Measurements from ENCODE around the gene IL16.

IL16 gene

DNA sequence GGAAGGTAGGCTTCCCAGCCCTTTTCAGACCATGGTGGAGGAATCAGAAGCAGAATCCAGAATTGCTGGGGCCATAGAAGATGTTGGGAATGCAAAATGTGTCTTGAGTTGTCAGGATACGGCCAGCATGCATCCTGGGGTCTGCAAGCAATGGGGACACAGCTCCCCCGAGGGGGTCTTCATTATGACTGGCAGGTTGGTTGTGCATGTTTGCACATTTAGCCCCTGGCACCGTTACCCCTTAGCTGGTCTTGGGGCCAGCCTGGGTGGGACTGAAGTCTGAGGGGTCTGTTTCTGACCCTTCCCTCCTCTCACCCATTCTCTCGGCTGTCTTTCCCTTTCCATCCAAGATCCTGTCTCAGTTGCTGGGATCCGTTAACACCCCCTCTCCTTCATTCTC is 76.5 kb downstream of the IL16 start:
- no peak overlapping the region for H3K4me3 ChIP-seq (ENCODE audit: low read depth, low read length)

DNA sequence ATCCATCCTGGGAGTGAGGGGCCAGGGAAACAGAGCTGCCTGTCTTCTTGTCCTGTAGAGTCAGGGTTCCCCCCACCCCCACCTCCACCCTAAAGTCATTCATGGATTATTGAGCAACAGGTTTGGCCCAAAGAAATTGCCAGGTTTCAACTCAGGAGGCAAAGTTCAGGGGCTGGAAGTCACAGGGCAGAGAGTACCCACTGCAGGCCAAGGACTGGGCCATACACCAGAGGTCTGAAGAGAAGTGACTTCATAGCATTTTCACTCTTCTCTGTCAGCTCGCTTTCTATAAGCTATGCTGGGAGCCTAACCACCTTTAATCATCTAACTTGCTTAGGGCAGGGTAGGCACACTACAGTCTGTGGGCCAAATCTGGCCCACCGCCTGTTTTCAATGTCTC is 77.2 kb downstream of the IL16 start:
- H3K4me3 ChIP-seq (ENCODE audit: low read depth, low read length), result no peak overlapping the region

DNA sequence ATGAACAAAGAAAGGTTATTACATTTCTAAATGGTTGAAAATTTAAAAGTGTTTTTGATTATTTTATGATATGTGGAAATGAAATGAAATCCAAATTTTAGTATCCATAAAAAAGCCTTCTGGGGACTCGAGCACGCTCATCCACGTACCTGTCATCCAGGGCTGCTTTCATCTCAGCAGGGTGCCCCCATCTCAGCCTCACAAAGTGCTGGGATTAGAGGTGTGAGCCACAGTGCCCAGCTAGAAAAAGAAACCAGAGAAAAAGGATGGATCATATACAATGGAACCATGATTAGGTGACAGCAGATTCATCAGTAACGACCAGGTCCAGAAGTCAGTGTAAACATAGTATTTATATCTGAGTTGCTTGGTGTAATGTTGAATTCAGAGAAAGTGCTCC is 77.6 kb downstream of the IL16 start:
- no peak overlapping the region for H3K4me3 ChIP-seq (ENCODE audit: low read depth, low read length)

DNA sequence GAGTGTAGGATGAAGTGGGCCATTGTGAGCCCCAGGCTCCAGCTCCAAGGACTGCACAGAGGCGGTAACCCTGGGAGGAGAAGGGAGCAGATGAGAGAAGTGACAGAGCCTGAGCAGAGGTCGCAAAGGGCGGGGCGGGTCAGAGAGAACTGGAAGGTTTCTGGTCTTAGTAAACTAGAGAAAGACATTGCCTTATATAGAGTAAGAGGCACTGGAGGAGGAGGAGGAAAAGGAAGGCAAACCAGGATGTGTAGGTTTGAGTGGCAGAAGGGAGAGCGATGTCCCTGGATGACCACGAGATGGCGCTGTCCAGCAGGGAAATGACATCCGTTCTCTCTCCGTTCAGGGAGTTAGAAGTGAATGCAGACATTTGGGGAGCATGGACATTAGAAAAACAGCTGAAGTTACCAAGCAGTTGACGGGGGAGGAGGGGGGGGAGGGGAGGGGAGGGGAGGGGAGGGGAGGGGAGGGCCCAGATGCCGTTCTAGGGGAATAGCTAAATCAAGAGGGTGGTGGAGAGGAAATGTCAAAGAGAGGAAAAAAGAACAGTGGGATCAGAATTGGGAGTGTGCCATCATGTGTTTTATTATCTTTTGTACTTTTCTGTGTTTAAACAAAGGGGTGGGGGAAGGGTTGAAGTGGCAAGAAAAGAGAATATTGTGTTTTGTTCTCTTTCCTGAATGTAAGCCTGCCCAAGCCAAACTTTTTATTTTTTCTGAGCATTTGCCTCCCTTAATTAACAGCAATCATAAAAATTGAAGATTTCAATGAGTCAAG is 78.4 kb downstream of the IL16 start:
- no peak overlapping the region for H3K4me3 ChIP-seq (ENCODE audit: low read depth, low read length)

DNA sequence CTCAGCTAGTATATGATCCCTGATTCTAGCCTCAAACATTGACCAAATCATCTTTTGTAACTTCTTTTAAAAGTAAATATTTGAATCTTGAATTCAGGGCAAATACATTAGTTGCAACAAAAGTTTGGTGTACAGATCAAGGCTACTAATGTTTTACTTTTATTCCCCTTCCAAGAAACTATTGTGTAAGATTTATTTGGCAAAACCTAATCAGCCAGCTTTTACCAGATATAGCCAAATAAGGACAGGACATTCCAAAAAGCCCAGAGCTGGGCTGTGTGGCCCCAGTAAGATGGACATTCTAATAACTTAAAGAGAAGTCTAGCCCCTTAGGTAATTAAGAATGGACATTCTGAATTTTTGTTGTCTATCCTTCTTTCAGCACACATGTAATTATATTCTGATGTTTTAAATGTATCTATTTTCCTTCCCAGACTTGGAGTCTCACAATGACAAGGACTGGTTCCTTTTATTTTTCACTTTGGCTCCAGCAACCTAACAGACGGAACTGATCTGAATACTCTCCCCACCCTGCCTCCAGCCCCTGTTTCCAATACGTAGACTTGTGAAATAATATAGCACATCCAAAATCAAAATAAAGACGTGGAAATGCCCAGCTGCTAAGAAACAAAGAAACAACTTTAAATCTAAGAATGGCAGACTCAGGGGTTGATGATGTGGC is 79.2 kb downstream of the IL16 start:
- no peak overlapping the region for H3K4me3 ChIP-seq (ENCODE audit: low read depth, low read length)

DNA sequence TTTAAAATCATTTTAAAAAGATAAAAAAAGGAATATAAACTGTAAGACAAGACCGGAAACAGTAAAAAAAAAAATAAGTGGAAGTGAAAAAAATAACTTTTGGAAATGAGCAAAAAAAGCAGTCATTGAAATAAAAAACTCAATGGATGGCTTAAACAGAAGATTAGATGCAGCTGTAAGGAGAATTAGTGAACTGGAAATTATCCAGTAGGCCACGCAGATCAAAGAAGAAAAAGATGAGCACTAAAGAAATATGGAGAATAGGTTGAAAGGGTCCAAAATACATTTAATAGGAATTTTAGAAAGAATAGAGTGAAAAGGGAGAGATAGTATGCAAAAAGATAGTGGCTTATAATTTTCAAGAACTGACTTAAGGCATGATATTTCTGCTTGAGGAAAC is 80.3 kb downstream of the IL16 start:
- no peak overlapping the region for H3K4me3 ChIP-seq (ENCODE audit: low read depth, low read length)

DNA sequence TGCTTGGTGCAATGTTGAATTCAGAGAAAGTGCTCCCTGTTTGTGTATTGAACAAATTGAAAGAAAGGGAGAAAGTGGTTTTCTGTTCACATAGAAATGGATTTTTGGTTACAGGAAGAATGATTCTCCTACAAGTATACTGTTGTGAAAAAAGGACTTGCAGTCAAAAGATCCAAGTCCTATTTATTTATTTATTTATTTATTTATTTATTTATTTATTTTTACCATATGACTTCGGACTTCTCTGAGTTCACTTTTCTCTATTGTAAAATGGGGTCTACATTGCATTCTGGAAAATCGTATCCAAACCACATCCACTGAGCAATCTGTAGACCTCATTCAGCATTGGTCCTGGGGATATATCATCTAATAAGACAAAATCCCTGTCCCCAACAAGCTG is 81.2 kb downstream of the IL16 start:
- no peak overlapping the region for H3K4me3 ChIP-seq (ENCODE audit: low read depth, low read length)

DNA sequence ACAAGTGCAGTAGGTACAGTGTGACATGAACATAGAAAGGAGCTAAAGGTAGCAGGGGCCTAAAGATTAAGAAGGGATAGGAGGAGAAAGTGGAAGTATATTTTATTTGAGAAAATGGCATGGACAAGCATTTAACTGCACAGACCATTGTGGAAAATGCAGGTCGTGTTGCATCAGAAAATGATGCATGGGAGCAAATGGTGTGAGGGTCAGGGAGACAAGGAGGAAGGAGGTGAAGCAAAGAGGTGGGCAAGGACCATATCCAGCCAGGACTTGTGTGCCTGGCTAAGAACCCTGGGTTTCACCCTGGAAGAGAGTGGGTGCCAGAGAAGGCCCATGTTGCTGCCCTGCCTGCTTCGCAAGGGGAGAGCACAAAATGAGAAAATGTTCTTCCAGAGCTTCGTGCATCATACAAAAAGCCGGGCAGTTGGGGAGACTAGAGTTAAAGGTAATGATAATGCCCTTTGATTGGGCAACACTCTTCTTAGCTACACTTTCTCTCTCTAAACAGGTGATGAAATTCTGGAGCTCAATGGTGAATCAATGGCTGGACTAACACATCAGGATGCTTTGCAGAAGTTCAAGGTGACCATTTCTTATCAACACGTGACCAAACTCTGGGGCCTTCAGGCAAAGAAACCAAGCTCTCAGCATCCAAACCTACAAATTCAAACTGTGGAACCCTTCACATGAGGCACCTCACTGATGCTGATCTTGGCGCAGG is 81.8 kb downstream of the IL16 start:
- no peak overlapping the region for H3K4me3 ChIP-seq (ENCODE audit: low read depth, low read length)

DNA sequence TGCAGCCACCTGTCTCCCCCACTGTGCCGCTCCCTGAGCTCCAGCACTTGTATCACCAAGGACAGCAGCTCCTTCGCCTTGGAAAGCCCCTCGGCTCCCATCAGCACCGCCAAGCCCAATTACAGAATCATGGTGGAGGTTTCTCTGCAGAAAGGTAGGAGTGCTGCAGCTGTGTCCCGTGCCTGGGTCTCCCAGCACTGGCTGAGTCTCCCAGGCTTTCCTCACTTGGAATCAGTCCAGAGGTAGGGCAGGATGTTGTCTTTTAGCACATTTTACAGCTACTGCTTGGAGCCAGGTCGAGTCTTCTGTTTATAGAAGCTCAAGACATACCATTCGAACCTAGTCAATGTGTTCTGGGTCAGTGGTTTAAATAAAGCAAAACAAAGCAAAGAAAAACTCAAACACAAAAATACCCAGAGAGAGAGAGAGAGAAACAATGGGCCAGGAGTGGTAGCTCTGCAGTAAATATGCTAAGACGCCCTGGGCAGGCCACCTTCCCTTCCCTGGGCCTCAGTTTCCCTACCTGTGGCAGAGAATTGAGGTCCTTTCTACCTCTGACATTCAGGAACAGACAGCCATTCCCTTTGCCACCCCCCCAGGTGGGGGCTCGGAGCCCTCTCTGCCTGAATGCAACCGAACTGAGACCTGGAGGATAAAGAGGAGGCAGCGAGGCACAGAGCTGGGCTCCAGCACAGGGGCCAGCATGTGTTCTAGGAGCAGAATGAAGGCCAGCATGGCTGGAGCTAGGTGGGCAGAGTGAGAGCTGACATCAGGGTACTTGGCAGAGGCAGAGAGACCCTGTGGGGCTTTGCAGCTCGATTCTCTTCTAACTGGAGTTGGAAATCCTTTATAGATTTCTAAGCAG is 83.2 kb downstream of the IL16 start:
- no peak overlapping the region for H3K4me3 ChIP-seq (ENCODE audit: low read depth, low read length)

DNA sequence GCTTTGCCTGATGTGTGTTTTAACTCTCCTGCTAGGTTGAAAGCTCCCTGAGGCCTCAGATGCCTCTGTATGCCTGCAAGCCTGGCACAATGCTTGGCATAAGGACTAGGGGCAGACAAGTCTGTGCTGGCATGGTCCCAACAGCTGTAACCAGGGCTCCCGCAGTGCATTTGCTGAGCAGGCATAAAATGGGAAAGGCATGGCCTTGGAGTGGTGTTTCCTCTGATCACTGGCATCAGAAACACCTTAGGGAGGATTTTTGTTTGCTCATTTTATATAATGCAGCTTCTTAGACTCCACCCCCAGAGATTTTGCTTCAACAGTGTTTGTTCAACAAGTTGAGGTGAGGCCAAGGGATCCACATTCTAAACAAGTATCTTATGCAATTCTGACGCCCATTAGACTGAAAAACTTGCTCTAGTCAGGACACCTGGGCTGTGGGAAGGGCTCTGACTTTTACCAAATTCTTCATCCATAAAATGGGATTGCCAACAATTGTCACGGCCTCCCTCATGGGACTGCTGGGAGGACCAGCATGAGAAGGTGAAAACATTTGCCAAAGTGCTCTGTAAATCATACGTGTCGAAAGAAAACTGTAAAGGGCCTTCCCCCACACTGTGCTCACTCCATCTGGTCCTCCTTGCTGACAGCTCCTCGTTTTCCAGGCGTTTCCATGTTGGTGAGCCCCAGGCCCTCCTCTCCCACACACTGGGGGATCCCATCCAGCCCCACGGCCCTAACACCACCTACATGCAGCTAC is 84.2 kb downstream of the IL16 start:
- no peak overlapping the region for H3K4me3 ChIP-seq (ENCODE audit: low read depth, low read length)

DNA sequence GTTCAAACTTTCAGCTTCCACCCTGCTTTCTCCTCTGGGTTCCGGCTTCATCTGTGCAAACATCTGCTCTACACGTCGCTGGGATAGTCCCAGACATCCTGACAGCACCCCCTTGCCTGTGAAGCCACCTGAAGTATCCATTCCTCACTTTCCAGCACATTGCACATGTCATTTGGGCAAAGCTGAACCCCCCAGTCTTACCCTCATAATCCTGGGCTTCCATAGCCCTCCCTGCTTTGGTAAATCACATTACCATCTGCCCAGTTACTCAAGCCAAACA is 84.7 kb downstream of the IL16 start:
- H3K4me3 ChIP-seq (ENCODE audit: low read depth, low read length), result no peak overlapping the region

DNA sequence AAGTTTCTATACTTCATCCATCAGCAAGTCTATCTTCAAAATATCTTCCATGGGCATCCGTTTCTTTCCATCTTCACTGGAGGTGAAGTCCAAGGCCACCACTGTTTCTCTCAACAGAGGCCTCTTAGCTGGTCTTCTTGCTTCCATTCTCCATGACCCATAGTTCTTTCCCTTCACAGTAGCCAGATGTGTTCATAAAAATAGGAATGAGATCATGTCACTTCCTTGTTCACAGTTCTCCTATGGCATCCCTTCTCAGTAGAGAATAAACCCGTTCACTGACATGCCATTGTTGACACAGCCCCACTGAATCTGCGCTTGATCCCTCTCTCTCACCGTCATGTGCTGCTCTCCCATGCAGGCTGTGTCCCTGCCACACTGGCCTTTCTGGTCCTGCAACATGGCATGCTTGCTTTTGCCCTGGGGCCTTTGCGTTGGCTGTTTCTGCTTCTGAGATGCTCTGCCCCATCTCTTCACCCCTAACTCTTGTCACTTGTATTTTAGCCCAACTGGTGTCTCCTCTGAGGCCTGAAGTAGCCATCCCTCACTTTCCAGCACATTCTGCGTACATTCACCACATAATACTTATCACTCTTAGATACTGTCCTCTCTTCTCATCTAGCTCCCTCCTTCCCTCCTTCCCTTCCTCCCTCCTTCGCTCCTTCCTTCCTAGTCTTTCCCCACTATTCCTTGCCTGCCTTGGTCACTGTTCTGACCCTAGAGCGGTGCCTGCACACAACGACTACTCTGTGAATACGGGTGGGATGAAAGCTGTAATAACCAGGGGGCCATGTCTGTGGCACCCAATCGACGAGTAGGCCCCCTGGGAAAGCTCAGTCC is 85.3 kb downstream of the IL16 start:
- no peak overlapping the region for H3K4me3 ChIP-seq (ENCODE audit: low read depth, low read length)

DNA sequence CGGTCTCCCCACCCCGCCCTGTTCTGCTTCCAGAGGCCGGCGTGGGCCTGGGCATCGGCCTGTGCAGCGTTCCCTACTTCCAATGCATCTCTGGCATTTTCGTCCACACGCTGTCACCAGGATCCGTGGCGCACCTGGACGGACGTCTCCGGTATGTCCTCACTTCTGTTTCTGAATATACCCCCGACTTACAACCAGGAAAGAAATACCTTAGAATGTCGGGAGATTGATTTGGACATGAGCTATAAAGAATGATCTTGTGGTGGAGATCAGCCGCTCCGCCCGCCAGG is 85.9 kb downstream of the IL16 start:
- H3K4me3 ChIP-seq (ENCODE audit: low read depth, low read length), result no peak overlapping the region

DNA sequence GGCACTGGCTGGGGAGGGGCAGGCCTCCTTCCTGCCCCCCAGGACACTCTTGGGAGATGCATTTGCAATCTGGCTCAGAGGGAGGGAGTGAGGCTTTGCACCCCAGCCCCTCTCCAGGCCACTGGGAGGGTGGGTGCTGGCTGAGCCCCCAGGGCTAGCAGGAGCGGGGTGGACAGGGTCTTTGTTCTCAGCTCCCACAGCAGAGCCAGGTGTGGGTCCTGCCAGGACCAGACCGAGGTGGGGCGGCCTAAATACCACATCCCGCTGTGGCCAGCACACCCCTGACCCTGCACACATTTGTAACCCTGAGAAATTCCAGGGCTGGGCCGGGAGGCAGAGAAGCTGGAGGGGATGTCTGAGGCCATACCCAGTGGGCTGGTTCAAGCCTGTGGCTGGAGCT is 86.2 kb downstream of the IL16 start:
- no peak overlapping the region for H3K4me3 ChIP-seq (ENCODE audit: low read depth, low read length)

DNA sequence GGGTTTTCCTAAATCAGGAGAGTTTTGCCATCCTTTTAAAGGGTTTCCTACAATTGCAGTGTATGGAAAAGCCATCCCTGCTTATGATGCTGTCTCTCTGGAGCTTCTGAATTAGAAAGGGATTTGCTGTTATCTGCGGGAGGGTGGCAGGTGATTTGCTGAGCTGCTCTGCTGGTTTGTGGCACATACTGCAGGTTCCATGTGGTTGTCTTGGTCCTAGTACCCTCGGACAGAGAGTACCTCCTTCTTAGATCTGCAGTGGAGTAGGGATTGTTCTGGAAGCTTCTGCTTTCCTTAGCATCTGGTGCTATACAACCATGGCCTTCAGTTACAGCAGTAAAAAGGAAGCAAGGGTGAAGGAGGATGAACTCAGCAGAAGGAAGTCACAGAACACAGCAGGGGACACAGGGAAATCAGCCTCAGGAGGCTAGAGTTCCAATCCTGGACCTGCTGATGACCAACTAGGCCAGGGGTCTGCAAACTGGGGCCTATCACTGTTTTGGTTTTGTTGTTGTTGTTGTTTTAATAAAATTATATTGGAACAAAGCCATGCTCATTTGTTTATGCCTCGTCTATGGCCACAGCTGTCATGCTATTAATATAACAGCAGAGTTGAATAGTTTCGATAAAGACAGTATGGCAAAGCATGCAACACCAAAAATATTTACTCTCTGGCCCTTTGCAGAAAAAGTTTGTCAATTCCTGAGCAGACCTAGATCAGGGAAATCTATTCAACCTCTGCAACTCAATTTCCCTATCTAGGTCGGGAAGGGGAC is 87.8 kb downstream of the IL16 start:
- H3K4me3 ChIP-seq (ENCODE audit: low read depth, low read length), result no peak overlapping the region

DNA sequence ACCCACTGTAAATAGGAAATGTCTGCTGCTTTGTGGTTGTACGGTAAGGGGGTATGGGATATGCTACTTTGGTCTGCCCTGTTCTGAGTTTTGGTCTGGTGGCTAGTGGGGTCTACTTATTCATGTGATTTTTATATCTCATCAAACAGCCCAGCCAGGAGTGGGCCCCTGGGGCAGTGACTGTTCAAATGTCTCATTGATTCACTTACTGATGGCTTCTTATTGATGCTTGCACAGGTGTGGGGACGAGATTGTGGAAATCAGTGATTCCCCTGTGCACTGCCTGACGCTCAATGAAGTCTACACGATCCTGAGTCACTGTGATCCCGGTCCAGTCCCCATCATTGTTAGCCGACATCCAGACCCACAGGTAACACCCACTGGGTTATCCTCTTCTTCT is 88.8 kb downstream of the IL16 start:
- no peak overlapping the region for H3K4me3 ChIP-seq (ENCODE audit: low read depth, low read length)

DNA sequence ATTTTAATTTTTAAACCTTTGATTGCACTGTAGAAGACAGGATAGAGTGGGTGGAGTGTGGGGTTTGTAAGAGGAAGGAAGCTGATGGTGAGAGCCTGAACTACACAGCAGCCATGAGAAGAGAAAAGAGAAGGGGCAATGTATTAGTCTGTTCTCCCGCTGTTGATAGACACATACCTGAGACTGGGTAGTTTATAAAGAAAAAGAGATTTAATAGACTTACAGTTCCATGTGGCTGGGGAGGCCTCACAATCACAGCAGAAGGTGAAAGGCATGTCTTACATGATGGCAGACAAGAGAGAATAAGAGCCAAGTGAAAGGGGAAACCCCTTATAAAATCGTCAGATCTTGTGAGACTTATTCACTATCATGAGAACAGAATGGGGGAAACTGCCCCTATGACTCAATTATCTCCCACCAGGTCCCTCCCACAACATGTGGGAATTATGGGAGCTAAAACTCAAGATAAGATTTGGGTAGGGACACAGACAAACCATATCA is 90.0 kb downstream of the IL16 start:
- H3K4me3 ChIP-seq (ENCODE audit: low read depth, low read length), result no peak overlapping the region

DNA sequence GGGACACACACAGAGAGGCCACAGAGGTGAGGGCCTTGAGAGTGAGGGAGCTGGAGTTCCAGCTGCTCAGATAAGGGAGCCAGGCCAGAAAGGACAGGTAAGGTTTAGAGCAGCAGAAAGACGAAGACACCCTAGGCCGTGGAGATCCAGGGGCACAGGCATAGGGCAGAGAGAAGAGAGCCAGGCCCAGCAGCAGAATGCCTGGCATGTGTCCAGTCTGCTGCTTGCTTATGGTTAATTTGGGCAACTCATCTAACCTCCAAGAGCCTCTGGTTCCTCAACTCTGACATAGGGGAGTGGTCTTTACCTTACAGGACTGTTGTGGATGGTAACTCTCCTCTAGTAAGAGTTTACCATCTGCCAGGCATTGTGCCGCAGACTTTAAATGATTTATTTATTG is 91.4 kb downstream of the IL16 start:
- no peak overlapping the region for H3K4me3 ChIP-seq (ENCODE audit: low read depth, low read length)

DNA sequence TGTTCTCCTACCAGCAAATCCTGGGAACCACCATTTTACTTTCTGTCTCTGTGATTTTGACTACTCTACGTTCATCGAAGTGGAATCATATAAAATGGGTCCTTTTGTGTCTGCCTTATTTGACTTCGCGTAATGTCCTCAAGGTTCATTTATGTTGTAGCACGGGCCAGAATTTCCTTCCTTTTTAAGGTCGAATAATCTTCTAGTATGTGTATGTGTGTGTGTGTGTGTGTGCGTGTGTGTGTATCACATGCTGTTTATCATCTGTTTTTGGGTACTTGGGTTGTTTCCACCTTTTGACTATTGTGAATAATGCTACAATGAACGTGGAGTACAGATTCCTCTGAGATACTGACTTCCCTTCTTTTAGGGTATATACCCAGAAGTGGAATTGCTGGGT is 91.9 kb downstream of the IL16 start:
- no peak overlapping the region for H3K4me3 ChIP-seq (ENCODE audit: low read depth, low read length)

All from iPS-11a (cell line).